ENCODE data around the gene ENTPD7. TPM values are rescaled to one million over a fixed set of nuclear protein-coding genes. Genes with fewer than 3 reads are reported as not detected.
"Not testable (repeated sequence)": the region's sequence is repeated elsewhere in the genome, so short reads cannot be mapped to it uniquely, and the experiment has no call there.

ENTPD7 gene
- polyA plus RNA-seq, 2 donors: 1.3 to 2.5 TPM

GRCh38 chr10:99734111-99734510, 74.8 kb downstream of the ENTPD7 start:
- WGBS, 2 donors: 97 to 100% methylated on average over 10 of the region's 10 CpGs
- H3K27ac ChIP-seq (ENCODE audit: low read depth in 2 of 2, low read length in 1 of 2); H3K4me3 ChIP-seq (ENCODE audit: low read depth in 1 of 2, low read length in 2 of 2); H3K9me3 ChIP-seq (ENCODE audit: control insufficient read depth in 2 of 2, insufficient read depth in 1 of 2, low read depth in 1 of 2, low read length in 1 of 2); H3K4me1 ChIP-seq (ENCODE audit: control insufficient read depth in 2 of 2, insufficient read depth in 2 of 2, low read length in 1 of 2); H3K27me3 ChIP-seq (ENCODE audit: control insufficient read depth in 1 of 2, insufficient read depth in 2 of 2, low read length in 2 of 2); H3K36me3 ChIP-seq (ENCODE audit: control insufficient read depth in 2 of 2, insufficient read depth in 2 of 2, low read length in 1 of 2): not testable (repeated sequence)

GRCh38 chr10:99740260-99740659, 81.0 kb downstream of the ENTPD7 start:
- 96 to 100% methylated on average over 2 of the region's 2 CpGs for WGBS, 2 donors
- Histone ChIP-seq H3K4me3 (ENCODE audit: low read depth in 1 of 2, low read length in 2 of 2) (no peak overlapping the region), H3K27ac (ENCODE audit: low read depth in 2 of 2, low read length in 1 of 2) (no peak overlapping the region), H3K27me3 (ENCODE audit: control insufficient read depth in 1 of 2, insufficient read depth in 2 of 2, low read length in 2 of 2) (no peaks in the 10 kb centered on the region), H3K36me3 (ENCODE audit: control insufficient read depth in 2 of 2, insufficient read depth in 2 of 2, low read length in 1 of 2) (peaks cover 3 to 8% of the 10 kb centered on the region in 2 donors), H3K4me1 (ENCODE audit: control insufficient read depth in 2 of 2, insufficient read depth in 2 of 2, low read length in 1 of 2) (no peaks in the 10 kb centered on the region), H3K9me3 (ENCODE audit: control insufficient read depth in 2 of 2, insufficient read depth in 1 of 2, low read depth in 1 of 2, low read length in 1 of 2) (no peaks in the 10 kb centered on the region)

DNA sequence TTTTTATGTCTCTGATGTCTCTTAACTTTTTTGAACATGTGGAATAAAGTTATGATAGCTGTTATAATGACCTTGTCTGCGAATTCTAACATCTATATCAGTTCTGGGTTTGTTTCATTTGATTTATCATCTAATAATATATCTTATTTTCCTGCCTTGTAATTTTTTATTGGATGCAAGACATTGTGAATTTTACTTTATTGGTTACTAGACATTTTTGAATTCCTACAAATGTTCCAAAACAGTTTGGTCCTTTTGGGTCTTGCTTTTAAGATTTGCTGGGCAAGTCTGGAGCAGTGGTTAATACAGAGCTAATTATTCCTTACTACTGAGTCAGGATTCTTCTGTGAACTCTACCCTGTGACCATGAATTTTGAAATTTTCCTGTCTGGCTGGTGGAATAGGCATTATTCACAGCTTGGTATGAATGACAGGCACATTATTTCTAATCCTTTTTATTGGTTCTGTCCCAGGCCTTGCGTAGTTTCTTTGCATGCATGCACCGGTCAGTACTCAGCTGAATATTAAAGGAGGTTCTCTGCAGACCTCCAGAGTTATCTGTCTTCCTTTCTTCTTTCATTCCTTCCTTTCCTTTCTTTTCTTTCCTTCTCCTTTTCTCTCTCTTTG, 81.7 kb downstream of the ENTPD7 start:
- peaks cover 6 to 8% of the 10 kb centered on the region in 2 donors for H3K36me3 ChIP-seq (ENCODE audit: control insufficient read depth in 2 of 2, insufficient read depth in 2 of 2, low read length in 1 of 2)
- no peaks in the 10 kb centered on the region for H3K9me3 ChIP-seq (ENCODE audit: control insufficient read depth in 2 of 2, insufficient read depth in 1 of 2, low read depth in 1 of 2, low read length in 1 of 2)
- 85 to 94% methylated on average over 3 of the region's 3 CpGs for WGBS, 2 donors
- no peak overlapping the region for H3K4me3 ChIP-seq (ENCODE audit: low read depth in 1 of 2, low read length in 2 of 2)
- H3K27me3 ChIP-seq (ENCODE audit: control insufficient read depth in 1 of 2, insufficient read depth in 2 of 2, low read length in 2 of 2): no peaks in the 10 kb centered on the region
- H3K27ac ChIP-seq (ENCODE audit: low read depth in 2 of 2, low read length in 1 of 2): no peak overlapping the region
- no peaks in the 10 kb centered on the region for H3K4me1 ChIP-seq (ENCODE audit: control insufficient read depth in 2 of 2, insufficient read depth in 2 of 2, low read length in 1 of 2)

DNA sequence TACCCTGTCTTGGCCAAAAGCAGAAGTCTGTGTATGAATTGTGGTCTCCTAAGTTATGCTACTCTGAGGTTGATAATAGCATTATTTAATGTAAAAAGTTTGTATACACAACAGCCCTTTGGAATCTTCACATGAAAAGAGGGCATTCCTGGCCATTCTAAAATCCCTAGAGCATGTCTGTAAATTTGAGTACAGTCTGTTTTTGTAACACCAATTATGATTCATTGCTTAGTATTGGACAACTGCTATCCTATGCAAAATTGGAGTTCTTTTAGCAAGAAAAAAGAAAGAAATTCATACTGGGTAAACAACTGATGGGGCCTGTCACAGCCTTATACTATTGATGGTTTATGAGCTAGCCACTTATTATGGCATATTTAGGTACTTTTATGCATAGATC, 82.9 kb downstream of the ENTPD7 start:
- Histone ChIP-seq H3K36me3 (ENCODE audit: control insufficient read depth in 2 of 2, insufficient read depth in 2 of 2, low read length in 1 of 2) (peaks cover 6 to 8% of the 10 kb centered on the region in 2 donors), H3K4me3 (ENCODE audit: low read depth in 1 of 2, low read length in 2 of 2) (no peak overlapping the region), H3K4me1 (ENCODE audit: control insufficient read depth in 2 of 2, insufficient read depth in 2 of 2, low read length in 1 of 2) (no peaks in the 10 kb centered on the region), H3K9me3 (ENCODE audit: control insufficient read depth in 2 of 2, insufficient read depth in 1 of 2, low read depth in 1 of 2, low read length in 1 of 2) (no peaks in the 10 kb centered on the region), H3K27me3 (ENCODE audit: control insufficient read depth in 1 of 2, insufficient read depth in 2 of 2, low read length in 2 of 2) (no peaks in the 10 kb centered on the region), H3K27ac (ENCODE audit: low read depth in 2 of 2, low read length in 1 of 2) (no peak overlapping the region)

DNA sequence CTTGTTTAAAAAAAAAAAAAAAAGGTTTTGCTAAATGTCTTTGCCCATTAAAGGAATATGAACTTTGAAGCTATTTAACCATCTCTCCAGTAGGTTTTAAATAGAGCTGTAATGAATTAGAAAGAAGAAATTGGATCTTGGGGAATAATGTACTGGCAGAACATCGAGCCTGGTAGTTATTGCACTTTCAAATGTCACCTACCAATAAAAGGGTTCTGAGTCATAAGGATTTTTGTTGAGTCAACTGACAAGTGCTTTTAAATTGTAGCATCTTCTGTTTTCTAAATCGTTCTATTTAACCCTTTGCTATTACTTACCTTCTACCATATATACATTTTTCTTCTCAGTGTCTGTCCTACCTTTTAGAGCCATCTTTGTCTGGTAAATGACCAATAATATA, 83.4 kb downstream of the ENTPD7 start:
- Histone ChIP-seq H3K27ac (ENCODE audit: low read depth in 2 of 2, low read length in 1 of 2) (no peak overlapping the region), H3K4me1 (ENCODE audit: control insufficient read depth in 2 of 2, insufficient read depth in 2 of 2, low read length in 1 of 2) (no peaks in the 10 kb centered on the region), H3K36me3 (ENCODE audit: control insufficient read depth in 2 of 2, insufficient read depth in 2 of 2, low read length in 1 of 2) (peaks cover 8% of the 10 kb centered on the region in 2 donors), H3K4me3 (ENCODE audit: low read depth in 1 of 2, low read length in 2 of 2) (no peak overlapping the region), H3K9me3 (ENCODE audit: control insufficient read depth in 2 of 2, insufficient read depth in 1 of 2, low read depth in 1 of 2, low read length in 1 of 2) (no peaks in the 10 kb centered on the region), H3K27me3 (ENCODE audit: control insufficient read depth in 1 of 2, insufficient read depth in 2 of 2, low read length in 2 of 2) (no peaks in the 10 kb centered on the region)
- 68 to 77% methylated on average over 2 of the region's 2 CpGs for WGBS, 2 donors

DNA sequence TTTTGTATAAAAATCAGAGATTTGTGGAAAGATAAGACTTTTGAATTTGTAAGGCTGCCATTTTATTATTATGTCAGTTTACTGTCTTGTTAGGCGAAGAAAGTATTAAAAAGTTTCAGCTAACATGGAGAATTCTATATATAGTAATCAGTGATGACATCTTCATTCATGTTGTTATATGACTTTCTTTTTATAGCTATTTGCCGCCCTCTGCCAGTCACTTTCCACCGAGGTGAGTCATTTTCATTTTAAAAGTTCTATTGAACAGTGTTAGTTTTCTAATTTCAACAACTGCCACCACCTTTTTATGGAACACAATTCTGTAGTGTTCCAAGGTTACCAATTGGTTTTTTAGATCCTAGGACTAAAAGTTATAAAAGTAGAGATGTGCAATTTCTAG, 84.5 kb downstream of the ENTPD7 start:
- Histone ChIP-seq H3K27ac (ENCODE audit: low read depth in 2 of 2, low read length in 1 of 2) (no peak overlapping the region), H3K9me3 (ENCODE audit: control insufficient read depth in 2 of 2, insufficient read depth in 1 of 2, low read depth in 1 of 2, low read length in 1 of 2) (no peaks in the 10 kb centered on the region), H3K4me1 (ENCODE audit: control insufficient read depth in 2 of 2, insufficient read depth in 2 of 2, low read length in 1 of 2) (no peaks in the 10 kb centered on the region), H3K36me3 (ENCODE audit: control insufficient read depth in 2 of 2, insufficient read depth in 2 of 2, low read length in 1 of 2) (peaks cover 8% of the 10 kb centered on the region in 2 donors), H3K27me3 (ENCODE audit: control insufficient read depth in 1 of 2, insufficient read depth in 2 of 2, low read length in 2 of 2) (no peaks in the 10 kb centered on the region), H3K4me3 (ENCODE audit: low read depth in 1 of 2, low read length in 2 of 2) (no peak overlapping the region)
- WGBS, 2 donors: 83 to 86% methylated on average over 3 of the region's 3 CpGs

- not testable (repeated sequence) for H3K9me3 ChIP-seq (ENCODE audit: control insufficient read depth in 2 of 2, insufficient read depth in 1 of 2, low read depth in 1 of 2, low read length in 1 of 2); H3K27ac ChIP-seq (ENCODE audit: low read depth in 2 of 2, low read length in 1 of 2); H3K4me1 ChIP-seq (ENCODE audit: control insufficient read depth in 2 of 2, insufficient read depth in 2 of 2, low read length in 1 of 2); H3K4me3 ChIP-seq (ENCODE audit: low read depth in 1 of 2, low read length in 2 of 2); H3K27me3 ChIP-seq (ENCODE audit: control insufficient read depth in 1 of 2, insufficient read depth in 2 of 2, low read length in 2 of 2); H3K36me3 ChIP-seq (ENCODE audit: control insufficient read depth in 2 of 2, insufficient read depth in 2 of 2, low read length in 1 of 2)
- 88% methylated on average over 2 of the region's 2 CpGs for WGBS, 2 donors
These were observed 86.9 kb downstream of the ENTPD7 start for GRCh38 chr10:99746166-99746565.

GRCh38 chr10:99748823-99749451, 89.6 kb downstream of the ENTPD7 start:
- Histone ChIP-seq H3K4me1 (ENCODE audit: control insufficient read depth in 2 of 2, insufficient read depth in 2 of 2, low read length in 1 of 2) (no peaks in the 10 kb centered on the region), H3K4me3 (ENCODE audit: low read depth in 1 of 2, low read length in 2 of 2) (no peak overlapping the region), H3K27me3 (ENCODE audit: control insufficient read depth in 1 of 2, insufficient read depth in 2 of 2, low read length in 2 of 2) (no peaks in the 10 kb centered on the region), H3K27ac (ENCODE audit: low read depth in 2 of 2, low read length in 1 of 2) (no peak overlapping the region), H3K36me3 (ENCODE audit: control insufficient read depth in 2 of 2, insufficient read depth in 2 of 2, low read length in 1 of 2) (peaks cover 0 to 8% of the 10 kb centered on the region in 2 donors), H3K9me3 (ENCODE audit: control insufficient read depth in 2 of 2, insufficient read depth in 1 of 2, low read depth in 1 of 2, low read length in 1 of 2) (no peaks in the 10 kb centered on the region)
- whole genome bisulfite sequencing, 2 donors: 94 to 96% methylated on average over 2 of the region's 2 CpGs

DNA sequence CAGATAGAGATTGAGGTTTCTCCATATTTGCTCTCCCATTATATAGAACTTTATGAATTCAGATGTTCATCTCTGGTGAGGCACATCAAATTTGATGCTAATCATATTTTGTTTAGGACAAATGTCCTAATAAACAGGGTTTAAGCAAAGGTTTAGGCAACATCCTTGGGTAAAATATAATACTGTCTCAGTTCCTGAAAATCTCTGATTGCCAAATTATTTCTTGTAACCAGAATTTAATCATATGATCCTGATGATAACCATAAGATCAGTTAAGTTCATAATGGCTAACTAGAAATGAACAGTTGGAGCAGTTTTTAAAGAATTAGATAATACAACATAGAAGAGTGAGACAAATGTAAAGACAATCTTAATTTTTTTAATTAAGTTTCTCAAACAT, 91.3 kb downstream of the ENTPD7 start:
- Histone ChIP-seq H3K27ac (ENCODE audit: low read depth in 2 of 2, low read length in 1 of 2) (no peak overlapping the region), H3K4me3 (ENCODE audit: low read depth in 1 of 2, low read length in 2 of 2) (no peak overlapping the region), H3K27me3 (ENCODE audit: control insufficient read depth in 1 of 2, insufficient read depth in 2 of 2, low read length in 2 of 2) (no peaks in the 10 kb centered on the region), H3K36me3 (ENCODE audit: control insufficient read depth in 2 of 2, insufficient read depth in 2 of 2, low read length in 1 of 2) (peaks cover 3 to 5% of the 10 kb centered on the region in 2 donors), H3K9me3 (ENCODE audit: control insufficient read depth in 2 of 2, insufficient read depth in 1 of 2, low read depth in 1 of 2, low read length in 1 of 2) (no peaks in the 10 kb centered on the region), H3K4me1 (ENCODE audit: control insufficient read depth in 2 of 2, insufficient read depth in 2 of 2, low read length in 1 of 2) (no peaks in the 10 kb centered on the region)

DNA sequence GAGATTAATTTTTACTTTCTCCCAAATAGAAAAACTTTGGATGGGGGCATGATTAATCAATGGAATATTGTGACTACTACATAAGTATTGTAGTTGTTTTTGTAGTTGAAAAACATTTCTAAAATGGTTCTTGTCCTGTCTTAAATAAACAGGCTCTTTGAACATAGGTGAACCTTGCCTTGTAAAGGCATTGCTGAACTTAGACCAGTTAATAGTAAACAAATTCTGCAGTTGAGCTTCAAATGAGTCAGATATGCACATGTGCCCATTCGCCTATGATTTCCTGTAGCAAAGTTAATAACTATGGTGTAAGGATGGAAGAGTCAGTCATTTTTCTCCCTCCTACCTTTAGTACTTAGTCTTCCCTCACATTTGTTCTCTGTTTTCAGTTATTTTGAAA, 95.4 kb downstream of the ENTPD7 start:
- Histone ChIP-seq H3K36me3 (ENCODE audit: control insufficient read depth in 2 of 2, insufficient read depth in 2 of 2, low read length in 1 of 2) (peaks cover 3% of the 10 kb centered on the region in 2 donors), H3K9me3 (ENCODE audit: control insufficient read depth in 2 of 2, insufficient read depth in 1 of 2, low read depth in 1 of 2, low read length in 1 of 2) (no peaks in the 10 kb centered on the region), H3K27me3 (ENCODE audit: control insufficient read depth in 1 of 2, insufficient read depth in 2 of 2, low read length in 2 of 2) (no peaks in the 10 kb centered on the region), H3K27ac (ENCODE audit: low read depth in 2 of 2, low read length in 1 of 2) (no peak overlapping the region), H3K4me1 (ENCODE audit: control insufficient read depth in 2 of 2, insufficient read depth in 2 of 2, low read length in 1 of 2) (no peaks in the 10 kb centered on the region), H3K4me3 (ENCODE audit: low read depth in 1 of 2, low read length in 2 of 2) (no peak overlapping the region)
- 90% methylated on average over 1 of the region's 1 CpG for WGBS, 2 donors

All from esophagus (tissue), 2 donors.